HG02642 (cell line): Measurements from ENCODE around the gene C5AR1.
A peak's percentile ranks its signal among the peaks of the same experiment; 100 is the strongest.
"Not testable (repeated sequence)": the region's sequence is repeated elsewhere in the genome, so short reads cannot be mapped to it uniquely, and the experiment has no call there.

ENCODE experiments used
- ATAC-seq: cut with Tn5 transposase; IDR thresholded peaks from one replicate; pipeline ENCODE4 v1.9.1; 2021; ENCODE audit warnings: mild to moderate bottlenecking; ENCODE audit not compliant: unreplicated experiment, poor library complexity

Gene C5AR1

DNA sequence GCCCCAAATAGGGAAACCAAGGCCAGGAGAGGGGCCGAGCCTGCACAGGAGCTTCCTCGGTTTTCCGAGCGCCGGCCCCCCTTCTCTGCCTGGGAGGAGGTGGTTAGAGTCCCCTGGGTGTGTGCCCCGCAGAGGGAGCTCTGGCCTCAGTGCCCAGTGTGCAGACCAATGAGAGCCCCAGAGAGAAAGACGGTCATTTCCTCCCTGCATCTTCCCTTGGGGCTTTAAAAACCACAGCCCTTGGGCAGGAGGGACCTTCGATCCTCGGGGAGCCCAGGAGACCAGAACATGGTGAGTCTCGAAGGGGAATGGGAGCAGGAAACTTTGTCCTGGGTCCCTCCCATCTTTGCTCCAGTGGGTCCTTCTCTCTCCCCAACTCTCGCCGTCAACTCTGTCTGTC is at the start of gene C5AR1:
TSS of gene C5AR1 (plus strand) at position 254 of the 400 bp plus-strand sequence. CDS start at position 289, 35 bp downstream.
- no peak for ATAC-seq

DNA sequence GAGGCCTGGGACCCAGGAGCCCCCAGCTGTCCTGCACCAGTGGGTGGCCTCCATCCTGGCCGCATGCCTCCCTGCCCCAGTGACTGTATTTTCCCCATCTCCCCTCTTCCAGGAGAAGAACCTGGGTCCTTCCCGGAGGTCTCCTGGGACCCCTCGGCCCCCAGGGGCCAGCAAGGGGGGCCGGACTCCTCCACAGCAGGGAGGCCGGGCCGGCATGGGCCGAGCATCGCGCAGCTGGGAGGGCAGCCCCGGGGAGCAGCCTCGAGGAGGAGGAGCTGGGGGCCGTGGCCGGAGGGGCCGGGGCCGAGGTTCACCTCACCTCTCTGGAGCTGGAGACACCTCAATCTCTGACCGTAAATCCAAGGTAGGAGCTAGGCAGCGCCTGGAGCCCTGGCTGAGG is 49.2 kb upstream of the C5AR1 start:
- ATAC-seq = no peak

DNA sequence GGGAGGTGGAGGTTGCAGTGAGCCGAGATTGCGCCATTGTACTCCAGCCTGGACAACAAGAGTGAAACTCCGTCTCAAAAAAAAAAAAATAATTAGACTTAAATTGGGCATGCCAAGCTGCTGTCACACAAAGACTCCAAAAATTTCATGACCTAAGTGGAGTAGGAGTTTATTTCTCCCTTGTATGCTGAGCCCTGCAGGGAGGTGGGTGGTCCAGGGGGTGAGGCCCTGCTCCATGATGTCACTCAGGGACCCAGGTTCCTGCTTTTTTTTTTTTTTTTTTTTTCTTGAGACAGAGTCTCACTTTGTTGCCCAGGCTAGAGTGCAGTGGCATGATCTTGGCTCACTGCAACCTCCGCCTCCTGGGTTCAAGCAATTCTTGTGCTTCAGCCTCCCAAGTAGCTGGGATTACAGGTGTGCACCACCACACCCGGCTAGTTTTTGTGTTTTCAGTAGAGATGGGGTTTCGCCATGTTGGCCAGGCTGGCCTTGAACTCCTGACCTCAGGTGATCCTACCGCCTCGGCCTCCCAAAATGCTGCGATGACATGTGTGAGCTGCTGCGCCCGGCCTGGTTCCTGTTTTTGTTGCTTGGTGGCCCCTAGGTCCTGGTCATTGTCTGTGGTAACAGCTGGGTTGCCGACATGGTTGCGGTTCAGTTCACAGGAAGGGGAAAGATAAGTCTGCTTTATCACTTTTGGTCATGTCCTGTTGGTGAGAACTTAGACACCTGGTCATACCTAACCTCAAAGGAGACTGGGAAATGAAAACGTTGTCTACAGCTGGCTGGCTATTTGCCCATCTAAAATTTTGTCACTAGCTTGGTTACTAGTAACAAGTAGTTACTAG is 47.5 kb upstream of the C5AR1 start:
- peak; percentile 50 for ATAC-seq

DNA sequence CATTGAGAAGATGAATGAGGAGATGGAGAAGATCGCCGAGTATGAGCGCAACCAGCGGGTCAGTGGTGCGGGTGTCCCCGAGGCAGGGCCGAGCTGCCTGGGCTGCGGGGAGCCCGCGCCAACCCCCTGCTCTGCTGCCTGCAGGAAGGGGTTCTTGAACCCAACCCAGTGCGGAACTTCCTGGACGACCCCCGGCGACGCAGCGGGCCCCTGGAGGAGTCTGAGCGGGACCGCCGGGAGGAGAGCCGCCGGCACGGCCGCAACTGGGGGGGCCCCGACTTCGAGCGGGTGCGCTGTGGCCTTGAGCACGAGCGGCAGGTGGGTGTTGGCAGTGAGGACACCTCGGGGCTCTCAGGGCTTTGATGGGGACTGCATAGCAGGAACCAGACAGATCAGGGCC is 45.0 kb upstream of the C5AR1 start:
- ATAC-seq = no peak

DNA sequence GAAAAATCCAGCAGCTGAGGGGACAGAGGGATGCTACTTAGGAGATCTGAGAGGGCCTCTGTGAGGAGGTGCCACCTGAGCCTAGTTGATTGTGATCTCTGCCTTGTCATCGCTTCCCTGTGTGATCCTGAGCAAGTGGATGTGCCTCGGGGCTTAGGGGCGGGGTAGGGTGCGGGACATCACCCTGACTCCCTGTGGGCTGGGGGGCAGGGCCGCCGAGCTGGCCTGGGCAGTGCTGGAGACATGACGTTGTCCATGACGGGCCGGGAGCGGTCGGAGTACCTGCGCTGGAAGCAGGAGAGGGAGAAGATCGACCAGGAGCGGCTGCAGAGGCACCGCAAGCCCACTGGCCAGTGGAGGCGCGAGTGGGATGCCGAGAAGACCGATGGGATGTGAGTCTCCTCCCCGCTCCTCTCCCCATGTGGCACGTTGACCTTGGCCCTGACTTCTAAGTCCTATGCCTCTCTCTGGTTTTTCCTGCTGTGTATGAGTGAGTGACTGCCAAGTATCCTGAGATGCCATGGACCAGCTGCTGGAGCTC is 43.2 kb upstream of the C5AR1 start:
- no peak for ATAC-seq

DNA sequence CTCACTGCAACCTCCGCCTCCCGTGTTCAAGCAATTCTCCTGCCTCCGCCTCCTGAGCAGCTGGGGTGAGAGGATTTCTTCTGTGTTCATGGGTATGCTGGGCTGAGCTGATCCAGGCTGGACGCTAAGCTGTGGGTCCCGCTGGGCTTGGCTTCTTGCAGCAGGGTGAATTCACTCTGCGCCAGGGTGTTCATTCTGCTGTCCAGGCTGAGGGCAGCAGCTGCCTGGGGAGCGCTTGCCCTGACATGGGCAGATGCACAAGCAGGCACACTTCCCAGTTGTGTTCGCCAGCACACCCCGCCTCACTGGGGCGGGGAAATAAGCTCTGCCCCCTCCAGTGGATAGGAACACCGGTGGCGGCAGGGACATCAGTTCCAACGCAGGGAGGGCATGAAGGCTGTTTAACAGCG is 42.3 kb upstream of the C5AR1 start:
- no peak for ATAC-seq

DNA sequence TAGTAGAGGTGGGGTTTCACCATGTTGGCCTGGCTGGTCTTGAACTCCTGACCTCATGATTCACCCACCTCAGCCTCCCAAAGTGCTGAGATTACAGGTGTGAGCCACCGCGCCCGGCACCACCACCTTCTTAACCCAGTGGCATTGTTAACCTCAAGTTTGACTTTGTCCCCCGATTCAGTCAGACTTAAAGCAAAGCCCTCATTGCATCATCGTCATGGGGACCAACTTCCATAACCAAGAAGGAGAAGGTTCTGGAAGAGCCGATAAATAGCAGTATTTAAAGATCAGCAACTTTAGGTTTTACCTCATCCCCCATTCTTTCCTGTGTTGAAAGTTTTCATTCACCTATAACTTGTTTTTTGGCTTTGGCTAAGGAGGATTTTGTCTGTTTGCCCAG is 41.6 kb upstream of the C5AR1 start:
- no peak for ATAC-seq

DNA sequence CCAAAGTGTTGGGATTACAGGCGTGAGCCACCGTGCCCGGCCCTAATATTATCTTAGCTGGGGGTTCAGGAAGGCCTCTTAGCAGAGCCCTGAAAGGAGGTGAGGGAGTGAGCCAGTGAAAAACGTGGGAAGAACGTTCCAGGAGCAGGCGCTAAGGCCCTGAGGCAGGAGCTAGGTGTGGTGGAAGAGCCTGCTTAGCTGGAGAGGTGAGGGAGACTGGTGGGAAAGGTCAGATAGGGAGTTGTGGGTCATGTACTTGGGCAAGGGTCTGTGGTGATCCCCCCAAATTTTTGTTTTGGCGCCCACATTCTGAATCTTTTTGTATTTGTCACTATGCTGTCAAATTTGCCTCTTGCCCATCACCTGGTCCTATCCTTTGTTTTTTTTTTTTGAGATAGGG is 40.1 kb upstream of the C5AR1 start:
- no peak for ATAC-seq

DNA sequence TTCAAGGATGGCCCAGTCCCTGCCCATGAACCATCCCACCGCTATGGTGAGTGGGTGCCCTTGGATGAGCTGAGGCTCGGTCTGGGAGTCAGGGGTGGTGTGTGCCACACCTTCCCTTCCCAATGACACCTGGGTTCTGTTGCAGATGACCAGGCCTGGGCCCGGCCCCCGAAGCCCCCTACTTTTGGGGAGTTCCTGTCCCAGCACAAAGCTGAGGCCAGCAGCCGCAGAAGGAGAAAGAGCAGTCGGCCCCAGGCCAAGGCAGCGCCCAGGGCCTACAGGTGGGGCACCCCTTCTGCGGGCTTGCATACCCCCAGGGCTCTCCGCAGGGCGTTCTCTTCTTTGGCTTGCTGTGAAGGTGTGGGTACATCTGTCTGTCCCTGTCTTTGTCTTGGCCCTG is 39.3 kb upstream of the C5AR1 start:
- ATAC-seq = no peak

DNA sequence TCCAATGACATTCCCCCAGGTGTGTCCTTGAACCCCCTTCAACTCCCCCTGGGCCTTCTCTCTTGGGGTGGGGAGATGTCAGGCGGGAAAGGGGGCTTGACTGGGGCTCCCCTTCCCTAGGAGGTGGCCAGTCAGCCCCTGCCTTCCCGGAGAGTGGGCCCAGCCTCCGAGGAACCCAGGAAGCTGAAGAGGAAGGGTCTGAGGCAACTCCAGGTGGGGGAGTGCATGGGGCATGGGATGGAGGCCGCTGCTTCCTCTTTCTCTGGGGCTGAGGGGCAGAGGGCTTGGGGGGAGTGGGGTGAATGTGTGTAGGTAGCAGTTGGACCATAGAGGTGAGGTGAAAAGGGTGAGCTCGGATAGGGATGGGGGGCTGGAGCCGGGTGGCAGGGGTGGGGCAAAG is 37.7 kb upstream of the C5AR1 start:
- ATAC-seq = no peak

DNA sequence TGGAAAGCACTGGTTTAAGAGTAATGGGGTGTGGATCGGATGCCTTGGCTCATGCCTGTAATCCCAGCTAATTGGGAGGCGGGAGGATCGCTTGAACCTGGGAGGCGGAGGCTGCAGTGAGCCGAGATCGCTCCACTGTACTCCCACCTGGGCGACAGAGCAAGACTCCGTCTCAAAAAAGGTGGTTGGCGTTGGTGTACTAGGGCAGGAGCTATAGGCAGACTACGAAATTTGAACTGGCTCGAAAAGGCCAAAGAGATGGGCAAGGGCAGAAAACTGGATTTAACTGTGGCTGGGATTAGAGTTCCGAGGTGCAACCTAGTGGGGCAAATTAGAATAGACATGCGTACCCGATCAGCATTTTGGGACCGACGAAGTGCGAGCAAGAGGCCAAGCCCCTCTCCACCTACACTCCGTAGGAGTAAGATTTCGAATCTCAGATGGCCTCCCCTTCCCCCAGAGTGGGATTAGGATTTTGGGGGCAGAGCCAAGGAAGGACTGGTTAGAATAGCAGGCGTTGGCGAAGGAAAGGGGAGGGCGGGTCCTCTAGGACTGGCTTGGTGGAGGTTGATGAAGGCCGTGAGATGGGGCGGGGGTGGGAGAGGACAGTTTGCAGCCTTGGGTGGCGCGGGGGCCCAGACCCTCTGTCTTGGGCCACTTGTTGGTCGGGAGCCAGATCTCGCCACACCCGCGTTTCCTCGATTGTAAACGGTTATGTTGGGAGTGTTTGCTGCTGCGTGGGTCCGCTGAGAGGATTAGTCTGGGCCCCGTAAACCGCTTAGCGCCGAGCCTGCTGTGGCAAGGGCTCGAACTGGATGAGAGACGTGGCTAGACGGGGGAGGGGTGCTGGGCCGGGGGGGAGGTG is 37.0 kb upstream of the C5AR1 start:
- no peak for ATAC-seq

DNA sequence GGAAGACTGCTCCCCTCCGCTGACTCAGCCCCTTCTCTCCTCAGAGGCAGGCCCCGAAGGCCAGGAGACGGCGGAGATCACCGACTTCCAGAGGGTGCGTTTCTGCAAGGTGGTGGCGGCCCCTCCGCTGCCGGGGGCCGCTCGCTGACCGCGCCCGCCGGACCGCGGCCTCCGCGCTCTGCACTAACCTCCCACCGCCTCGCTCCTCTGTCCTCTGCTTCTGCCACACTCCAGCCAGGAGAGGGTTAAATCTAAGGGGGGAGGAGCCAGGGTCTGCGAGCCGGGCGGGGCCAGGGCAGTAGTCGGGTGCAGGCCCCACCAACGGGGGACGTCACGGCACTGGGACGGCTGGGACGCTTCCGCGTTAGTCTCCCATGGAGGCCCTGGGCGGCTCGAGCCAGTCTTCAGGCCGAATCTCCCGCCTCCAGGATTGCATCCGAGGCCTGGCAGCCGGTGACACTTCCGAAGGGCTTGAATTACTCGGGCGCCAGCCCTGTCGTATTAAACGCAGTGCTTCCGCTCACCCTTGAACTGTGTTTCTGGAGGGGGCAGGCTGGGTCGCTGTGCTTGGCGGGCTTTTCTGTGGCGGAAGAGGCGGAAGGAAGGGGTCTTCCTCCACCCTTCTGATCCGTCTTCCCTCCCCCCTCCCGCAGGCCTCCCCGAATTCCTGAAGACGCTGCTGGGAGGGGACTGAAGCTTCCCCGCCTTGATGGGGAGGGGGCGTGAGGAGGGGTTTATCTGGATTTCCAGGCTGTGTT is 36.2 kb upstream of the C5AR1 start:
- ATAC-seq = peak; percentile 61

DNA sequence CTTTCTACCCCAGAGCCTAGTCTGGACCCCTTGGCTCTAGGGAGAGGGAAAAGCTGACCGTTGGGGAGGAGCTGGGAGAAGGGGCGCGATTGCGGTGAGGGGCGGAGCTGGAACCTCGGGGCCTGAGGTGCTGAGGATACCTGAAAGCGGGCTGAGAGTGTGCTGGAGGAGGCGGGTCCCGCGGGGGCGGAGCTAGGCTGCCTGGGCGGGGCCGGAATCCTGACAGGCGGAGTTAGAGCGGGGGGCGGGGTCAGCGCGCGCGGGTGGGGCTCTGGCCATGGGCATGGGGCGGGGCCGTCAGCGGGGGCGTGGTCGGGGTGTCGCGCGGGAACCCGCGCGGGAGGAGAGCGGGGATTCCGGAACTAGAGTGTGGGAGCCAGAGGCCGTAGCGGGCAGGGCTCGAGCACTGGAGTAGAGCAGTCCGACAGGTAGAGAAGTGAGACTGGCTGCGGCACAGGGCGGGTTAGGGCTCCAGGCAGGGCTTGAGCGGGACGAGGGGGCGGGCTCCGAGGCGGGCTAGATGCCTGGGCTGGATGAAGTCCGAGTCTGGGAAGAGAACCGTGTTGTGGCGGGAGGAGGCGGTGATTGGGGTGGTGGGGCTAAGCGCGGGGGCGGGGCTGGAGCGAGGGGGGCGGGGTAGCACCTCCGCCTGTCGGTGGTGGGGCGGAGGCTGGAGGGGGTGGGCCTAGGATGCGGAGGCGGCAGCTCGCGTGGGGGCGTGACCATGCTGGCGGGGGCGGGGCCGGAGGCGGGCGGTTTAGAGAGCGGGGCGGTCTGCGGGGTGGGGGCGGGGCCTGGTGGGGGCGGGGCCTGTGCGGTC is 35.4 kb upstream of the C5AR1 start, which contains the start of gene INAFM1:
TSS of gene INAFM1 (plus strand) at position 815 of the 820 bp plus-strand sequence. CDS start 35 bp downstream, outside the sequence.
- peak; percentile 58 for ATAC-seq

DNA sequence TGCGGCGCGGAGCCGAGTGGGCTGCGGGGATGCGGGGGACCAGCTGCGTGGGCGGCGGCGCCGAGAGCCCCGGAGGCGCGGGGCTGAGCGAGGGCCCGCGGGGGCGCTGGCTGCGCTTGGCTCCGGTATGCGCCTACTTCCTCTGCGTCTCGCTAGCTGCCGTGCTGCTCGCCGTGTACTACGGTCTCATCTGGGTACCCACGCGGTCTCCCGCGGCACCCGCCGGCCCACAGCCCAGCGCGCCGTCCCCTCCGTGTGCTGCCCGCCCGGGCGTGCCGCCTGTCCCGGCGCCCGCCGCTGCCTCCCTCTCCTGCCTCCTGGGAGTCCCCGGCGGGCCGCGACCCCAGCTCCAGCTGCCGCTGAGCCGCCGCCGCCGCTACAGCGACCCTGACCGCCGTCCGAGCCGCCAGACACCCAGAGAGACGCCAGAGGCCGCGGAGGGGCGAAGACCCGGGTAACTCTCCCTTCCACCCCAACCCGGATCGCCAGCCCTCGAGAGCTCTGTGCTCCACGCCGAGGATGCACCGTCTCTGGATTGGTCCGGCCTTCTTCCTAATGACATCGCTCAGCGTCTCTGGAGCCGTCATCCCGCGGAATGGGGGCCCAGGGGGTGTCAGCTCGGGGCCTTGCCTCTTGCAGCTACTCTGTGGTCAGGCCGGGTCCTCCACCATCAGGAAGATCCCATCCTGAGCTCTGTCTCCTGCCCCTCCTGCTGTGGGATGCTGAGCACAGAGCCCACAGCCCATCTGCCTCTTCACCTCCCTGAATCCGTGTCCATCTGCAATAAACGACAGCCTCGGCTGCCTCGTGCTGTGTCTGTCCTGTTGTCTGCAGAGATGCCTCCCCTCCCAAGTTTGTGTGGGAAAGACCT is 34.5 kb upstream of the C5AR1 start:
- peak; percentile 29 for ATAC-seq

DNA sequence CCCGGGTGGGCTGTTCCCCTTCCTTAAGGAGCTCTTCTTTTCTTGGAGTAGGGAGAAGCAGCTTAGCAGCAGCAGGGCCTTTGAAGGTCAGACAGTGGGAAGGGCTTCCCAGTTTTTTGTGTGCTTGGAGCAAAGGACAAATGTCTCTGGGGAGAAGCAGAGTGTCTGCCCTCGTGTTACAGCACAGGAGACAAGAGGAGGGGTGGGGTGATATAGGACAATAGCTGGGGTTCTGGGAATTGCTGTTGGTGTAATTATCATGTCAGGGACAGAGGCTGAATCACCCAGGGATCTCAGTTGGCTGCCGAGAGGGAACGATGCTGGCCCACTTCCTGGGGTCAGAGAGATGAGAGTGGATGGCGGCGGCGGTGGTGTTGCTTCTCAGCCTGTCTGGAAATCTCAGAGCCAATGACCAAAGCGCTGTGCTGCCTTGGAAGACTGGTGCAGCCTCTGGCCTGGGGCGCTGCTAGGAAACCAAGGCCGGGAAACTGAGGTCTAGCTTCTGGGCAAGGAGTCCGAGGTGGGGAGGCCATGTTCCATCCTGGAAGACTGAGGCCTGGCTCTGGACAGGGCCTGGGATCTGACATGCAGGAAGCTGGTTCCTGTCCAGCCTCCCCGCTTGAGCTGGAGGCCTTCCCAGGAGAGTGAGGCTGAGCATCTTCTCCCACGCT is 33.7 kb upstream of the C5AR1 start:
- no peak for ATAC-seq

DNA sequence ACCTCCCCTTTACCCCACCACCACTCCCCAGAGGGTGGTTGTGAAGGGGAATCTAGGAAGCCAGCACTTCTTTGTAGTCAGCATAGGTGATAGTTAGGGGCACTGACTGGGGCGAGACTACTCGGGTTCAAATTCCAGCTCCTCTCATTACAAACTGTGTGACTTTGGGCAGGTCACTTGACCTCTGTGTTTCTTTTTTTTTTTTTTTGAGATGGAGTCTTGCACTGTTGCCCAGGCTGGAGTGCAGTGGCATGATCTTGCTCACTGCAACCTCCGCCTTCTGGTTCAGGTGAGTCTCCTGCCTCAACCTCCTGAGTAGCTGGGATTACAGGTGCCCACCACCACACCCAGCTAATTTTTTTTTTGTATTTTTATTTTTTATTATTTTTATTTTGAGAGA is 33.1 kb upstream of the C5AR1 start:
- ATAC-seq = not testable (repeated sequence)

DNA sequence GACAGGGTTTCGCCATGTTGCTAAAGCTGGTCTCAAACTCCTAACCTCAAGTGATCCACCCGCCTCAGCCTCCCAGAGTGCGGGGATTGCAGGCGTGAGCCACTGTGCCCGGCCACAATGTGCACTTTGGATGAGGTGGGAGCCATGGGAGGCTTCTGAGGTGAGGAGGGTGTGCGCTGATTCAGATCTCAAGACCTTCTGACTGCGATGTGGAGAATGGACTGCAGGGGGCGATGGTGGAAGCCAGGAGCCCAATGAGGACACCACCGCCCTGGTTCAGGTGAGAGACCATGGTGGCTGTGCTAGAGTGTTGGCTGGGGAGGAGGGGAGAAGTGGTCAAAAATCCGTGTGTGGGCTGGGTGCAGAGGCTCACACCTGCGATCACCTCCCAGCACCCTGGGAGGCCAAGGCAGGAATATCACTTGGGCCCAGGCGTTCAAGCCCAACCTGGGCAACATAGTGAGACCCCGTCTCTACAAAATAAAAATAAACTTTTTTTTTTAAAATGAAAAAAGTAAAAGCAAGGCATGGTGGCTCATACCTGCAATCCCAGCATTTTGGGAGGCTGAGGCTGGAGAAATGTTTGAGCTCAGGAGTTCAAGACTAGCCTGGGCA is 29.4 kb upstream of the C5AR1 start:
- ATAC-seq = no peak
